Brain microvascular endothelial cell (primary cell): Measurements from ENCODE around the gene HJURP.

Experiments used
- DNase-seq: peaks from one replicate; pipeline ENCODE4 v3.0.0-alpha.2; 2020
- H3K27ac ChIP-seq: fragments of 250-450 bp; sonication (Bioruptor Pico); 2 replicates; pipeline ENCODE4 v1.5.1; 2020; ENCODE audit warnings: mild to moderate bottlenecking, moderate library complexity
- H3K27me3 ChIP-seq: fragments of 250-450 bp; sonication (Bioruptor Pico); replicated peaks from 2 replicates; pipeline ENCODE4 v1.5.1; 2020; ENCODE audit warnings: mild to moderate bottlenecking
- H3K36me3 ChIP-seq: fragments of 250-450 bp; sonication (Bioruptor Pico); replicated peaks from 2 replicates; pipeline ENCODE4 v1.5.1; 2020; ENCODE audit warnings: mild to moderate bottlenecking
- H3K4me3 ChIP-seq: 2 replicates; pipeline ENCODE4 v1.5.1; 2011; ENCODE audit warnings: low read depth, mild to moderate bottlenecking, control low read depth, low read length, moderate library complexity
- in situ Hi-C: cut with HindIII; loops from 2 replicates; pipeline ENCODE4 v1.10.0; 2017; ENCODE audit warnings: low sequenced_read_pairs, low pct_ligation_motif_present
- TF ChIP-seq, protein P1 (sequence below): IDR thresholded peaks from 2 replicates; pipeline ENCODE4 v1.5.1; 2011; ENCODE audit warnings: low read depth, mild to moderate bottlenecking, moderate library complexity, low read length, control low read depth, inconsistent platforms; ENCODE audit errors: missing control alignments

Gene HJURP

DNA sequence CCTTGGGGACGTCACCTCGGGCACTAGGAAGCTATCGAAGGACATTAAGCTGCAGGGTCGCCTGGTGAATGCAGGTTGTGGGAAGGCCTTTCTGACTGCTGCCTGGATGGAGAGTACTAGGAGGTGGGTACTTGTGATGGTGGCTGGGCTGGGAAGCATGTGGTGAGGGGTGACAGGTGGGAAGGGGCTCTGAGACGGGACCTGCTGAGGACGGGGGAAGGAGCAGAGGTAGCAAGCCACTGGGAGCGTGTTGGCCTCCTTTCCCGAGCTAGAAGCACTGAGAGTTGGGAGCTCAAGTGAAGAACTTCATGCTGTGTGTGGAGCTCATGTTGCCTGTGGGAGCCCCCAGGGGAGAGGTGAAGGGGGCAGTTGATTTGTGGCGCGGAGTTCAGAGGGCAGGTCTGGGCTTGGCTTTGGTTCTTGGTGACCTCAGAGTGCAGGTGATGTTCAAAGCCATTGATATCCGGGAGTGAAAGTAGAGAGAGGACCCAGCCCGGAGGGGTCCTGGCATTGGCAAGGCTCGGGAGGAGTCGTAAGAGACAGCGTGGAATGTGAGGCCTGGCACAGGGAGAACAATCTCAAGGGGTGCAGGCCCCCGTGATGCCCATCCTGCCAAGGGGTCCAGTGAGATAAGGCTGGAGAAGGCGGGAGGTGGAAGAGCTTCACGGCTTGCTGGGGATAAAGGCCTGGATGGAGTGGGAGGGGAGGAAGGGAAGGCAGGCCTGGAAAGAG is 63.0 kb downstream of the HJURP start:
- TF ChIP-seq, protein P1, sequence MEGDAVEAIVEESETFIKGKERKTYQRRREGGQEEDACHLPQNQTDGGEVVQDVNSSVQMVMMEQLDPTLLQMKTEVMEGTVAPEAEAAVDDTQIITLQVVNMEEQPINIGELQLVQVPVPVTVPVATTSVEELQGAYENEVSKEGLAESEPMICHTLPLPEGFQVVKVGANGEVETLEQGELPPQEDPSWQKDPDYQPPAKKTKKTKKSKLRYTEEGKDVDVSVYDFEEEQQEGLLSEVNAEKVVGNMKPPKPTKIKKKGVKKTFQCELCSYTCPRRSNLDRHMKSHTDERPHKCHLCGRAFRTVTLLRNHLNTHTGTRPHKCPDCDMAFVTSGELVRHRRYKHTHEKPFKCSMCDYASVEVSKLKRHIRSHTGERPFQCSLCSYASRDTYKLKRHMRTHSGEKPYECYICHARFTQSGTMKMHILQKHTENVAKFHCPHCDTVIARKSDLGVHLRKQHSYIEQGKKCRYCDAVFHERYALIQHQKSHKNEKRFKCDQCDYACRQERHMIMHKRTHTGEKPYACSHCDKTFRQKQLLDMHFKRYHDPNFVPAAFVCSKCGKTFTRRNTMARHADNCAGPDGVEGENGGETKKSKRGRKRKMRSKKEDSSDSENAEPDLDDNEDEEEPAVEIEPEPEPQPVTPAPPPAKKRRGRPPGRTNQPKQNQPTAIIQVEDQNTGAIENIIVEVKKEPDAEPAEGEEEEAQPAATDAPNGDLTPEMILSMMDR = no peak
- Histone ChIP-seq H3K27me3 (no peaks in the 10 kb centered on the region), H3K36me3 (no peaks in the 10 kb centered on the region), H3K4me3 (no peak overlapping the region), H3K27ac (no peak overlapping the region)
- in situ Hi-C loops = no loop called here
- no peak for DNase-seq

DNA sequence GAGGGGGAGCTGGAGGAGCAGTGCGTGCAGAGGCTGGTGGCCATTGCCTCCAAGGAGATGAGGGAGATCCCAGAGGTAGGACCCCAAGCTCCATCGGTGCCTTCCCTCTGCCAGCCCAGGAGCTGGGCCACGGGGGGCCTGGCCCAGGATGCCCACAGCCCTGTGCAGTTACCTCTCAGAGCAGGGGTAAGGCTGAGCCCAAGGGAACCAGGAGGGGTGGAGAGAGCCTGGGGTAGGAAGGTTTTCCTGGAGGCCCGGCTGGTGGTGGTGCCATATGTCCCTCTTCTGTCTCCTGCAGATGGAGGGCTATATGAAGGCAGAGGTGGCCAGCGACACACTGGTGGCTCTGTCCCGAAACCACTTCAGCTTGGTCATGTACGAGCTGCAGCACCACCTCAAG is 64.8 kb downstream of the HJURP start:
- TF ChIP-seq, protein P1 = no peak
- no peaks in the 10 kb centered on the region for H3K27me3 ChIP-seq
- in situ Hi-C loops = no loop called here

More for the DNA sequence above, 64.8 kb downstream of the HJURP start:
- DNase-seq = no peak
- no peak overlapping the region for H3K4me3 ChIP-seq
- H3K27ac ChIP-seq = no peak overlapping the region
- no peaks in the 10 kb centered on the region for H3K36me3 ChIP-seq
